K562 (cell line): ENCODE data around the gene LRRC7. TPM values are rescaled to one million over a fixed set of nuclear protein-coding genes. Genes with fewer than 3 reads are reported as not detected.

Experiments used
- ATAC-seq: fragments of 200-7000 bp; cut with Tn5 transposase; 3 replicates; pipeline ENCODE4 v1.9.1; 2020; ENCODE audit warnings: moderate library complexity
- BruUV-seq: library from RNA; stranded (reverse); fragments of 400-500 nt; replicated peaks from 2 replicates; lab custom pipeline; 2021; lab: Mats Ljungman, UMichigan
- CTCF ChIA-PET: fragments of 300-600 bp; formaldehyde crosslinking; extraction: SDS; loops from one replicate; lab custom pipeline; 2021; ENCODE audit warnings: low intra/inter-chr PET ratio; lab: Yijun Ruan, JAX
- POLR2A ChIA-PET: fragments of 300-600, 350-650 bp; sonication (Branson Sonifier 250); formaldehyde crosslinking; extraction: SDS; loops from one replicate; lab custom pipeline; 2021; ENCODE audit warnings: antibody characterized with exemption, inconsistent platforms; lab: Yijun Ruan, JAX
- DNase-seq, 4 experiments: peaks; one replicate each; pipeline versions ENCODE4 v3.0.0 to v3.0.0-alpha.2; 2011 to 2018; ENCODE audit warnings: low spot score in 3 of 4, mixed read lengths in 3 of 4; ENCODE audit errors: extremely low read depth in 1 of 4
- FAIRE-seq: peaks from 2 replicates; lab custom pipeline; 2011; peaks lifted over from hg19 to GRCh38; lab: Jason Lieb, UNC
- H2AFZ ChIP-seq: 2 replicates; pipeline ENCODE4 v1.6.0; 2011; ENCODE audit warnings: low read depth, low read length, control low read depth, inconsistent platforms
- H3K27ac ChIP-seq: fragments of 200-600 bp; 3 replicates; pipeline ENCODE4 v1.8.0; 2011; ENCODE audit warnings: low read depth, mild to moderate bottlenecking, control low read depth, inconsistent platforms, low read length, moderate library complexity, mixed read lengths; ENCODE audit errors: extremely low read depth
- H3K27me3 ChIP-seq, 2 experiments: fragments of 300-600 bp in 1 of 2; 2 replicates in 1 of 2; 3 replicates in 1 of 2; pipeline versions ENCODE4 v1.6.0 to v1.8.0; 2011; ENCODE audit warnings: inconsistent platforms in 2 of 2, low read length in 2 of 2, mild to moderate bottlenecking in 1 of 2, mixed read lengths in 1 of 2, moderate library complexity in 1 of 2; ENCODE audit not compliant: control insufficient read depth in 2 of 2, insufficient read depth in 2 of 2
- H3K36me3 ChIP-seq: fragments of 300-600 bp; 3 replicates; pipeline ENCODE4 v1.8.0; 2011; ENCODE audit warnings: mild to moderate bottlenecking, low read length, inconsistent platforms; ENCODE audit not compliant: control insufficient read depth, insufficient read depth
- H3K4me1 ChIP-seq, 2 experiments: fragments of 200-600 bp in 1 of 2; replicated peaks in 1 of 2; 2 replicates in 1 of 2; 3 replicates in 1 of 2; pipeline versions ENCODE4 v1.5.1 to v1.8.0; 2011; ENCODE audit warnings: inconsistent platforms in 2 of 2, low read length in 2 of 2, mild to moderate bottlenecking in 1 of 2, mixed read lengths in 1 of 2, moderate library complexity in 1 of 2; ENCODE audit not compliant: control insufficient read depth in 2 of 2, insufficient read depth in 2 of 2
- H3K4me2 ChIP-seq: 2 replicates; pipeline ENCODE4 v1.6.1; 2011; ENCODE audit warnings: low read length, control low read depth, inconsistent platforms, mixed read lengths; ENCODE audit not compliant: insufficient read depth
- H3K4me3 ChIP-seq: fragments of 200-600 bp; sonication (generic), shearing (Covaris generic); 2 replicates; pipeline ENCODE4 v1.5.1; 2016; ENCODE audit warnings: control low read depth, inconsistent platforms
- H3K79me2 ChIP-seq: fragments of 200-600 bp; 3 replicates; pipeline ENCODE4 v1.8.0; 2011; ENCODE audit warnings: low read length, inconsistent platforms; ENCODE audit not compliant: control insufficient read depth, insufficient read depth
- H3K9ac ChIP-seq, 2 experiments: 2 replicates each; pipeline versions ENCODE4 v1.6.0 to v1.6.1; 2011; ENCODE audit warnings: low read depth in 2 of 2, low read length in 2 of 2, control low read depth in 1 of 2, inconsistent platforms in 1 of 2, mild to moderate bottlenecking in 1 of 2, mixed read lengths in 1 of 2; ENCODE audit not compliant: insufficient read depth in 1 of 2
- H3K9me1 ChIP-seq: one replicate; pipeline ENCODE4 v1.6.0; 2011; ENCODE audit warnings: inconsistent platforms, mild to moderate bottlenecking, low read length, moderate library complexity; ENCODE audit not compliant: control insufficient read depth, insufficient read depth
- H3K9me3 ChIP-seq: replicated peaks from 2 replicates; pipeline ENCODE4 v1.5.1; 2011; ENCODE audit warnings: low read depth, low read length, inconsistent platforms; ENCODE audit not compliant: control insufficient read depth, insufficient read depth
- H4K20me1 ChIP-seq: replicated peaks from 2 replicates; pipeline ENCODE4 v1.6.1; 2011; ENCODE audit warnings: low read length, inconsistent platforms, mixed read lengths; ENCODE audit not compliant: control insufficient read depth, insufficient read depth
- CCAR2 ChIP-seq: fragments of 200-400 bp; formaldehyde crosslinking; IDR thresholded peaks from 2 replicates; pipeline ENCODE4 v1.6.1; 2017; ENCODE audit warnings: mild to moderate bottlenecking, low read depth, low read length
- FOXA1 ChIP-seq: fragments of 450-650 bp; IDR thresholded peaks from 2 replicates; pipeline ENCODE4 v1.6.1; 2016; ENCODE audit warnings: mild to moderate bottlenecking, borderline replicate concordance
- PTTG1 ChIP-seq: fragments of 450-650 bp; IDR thresholded peaks from 2 replicates; pipeline ENCODE4 v1.6.1; 2016; ENCODE audit warnings: low read depth, mild to moderate bottlenecking, missing genetic modification characterization, missing compliant biosample characterization
- TCF7L2 ChIP-seq: fragments of 150-350 bp; IDR thresholded peaks from 2 replicates; pipeline ENCODE4 v1.6.1; 2016; ENCODE audit warnings: low read depth, mild to moderate bottlenecking, low read length, moderate library complexity
- ZBTB5 ChIP-seq: fragments of 450-650 bp; IDR thresholded peaks from 2 replicates; pipeline ENCODE4 v1.6.1; 2017; ENCODE audit warnings: antibody characterized with exemption
- ZNF175 ChIP-seq: fragments of 200-800 bp; sonication (Bioruptor generic); IDR thresholded peaks from 2 replicates; pipeline ENCODE4 v1.6.1; 2016; ENCODE audit warnings: low read depth, mild to moderate bottlenecking, missing genetic modification characterization, missing compliant biosample characterization
- WGBS: fragments of 100-300 bp; shearing (Covaris generic); methylation state at CpG from one replicate; pipeline ENCODE4 v1.1.6; 2016; ENCODE audit warnings: low coverage, mixed read lengths; ENCODE audit not compliant: insufficient coverage; ENCODE audit errors: missing lambda C conversion rate; 5-methylcytosine and 5-hydroxymethylcytosine counted together
- in situ Hi-C: fragments of 300-500 bp; cut with MboI; formaldehyde crosslinking; loops from 4 replicates; pipeline ENCODE4 v1.15.0; 2018; ENCODE audit warnings: inconsistent platforms, mixed read lengths
- intact Hi-C: fragments of 100-400 bp; cut with micrococcal nuclease; formaldehyde crosslinking; loops from 2 replicates; pipeline ENCODE4 v1.14.2; 2022
- polyA plus RNA-seq, 8 experiments: library from polyadenylated mRNA; depleted of rRNA in 4 of 8; stranded (reverse) in 5 of 8; unstranded in 3 of 8; fragments of >200 nt; fragmentation: Nextera tagmentation in 2 of 8; fragmentation: Illumina TruSeq in 1 of 8; extraction: Ambion mirVana in 2 of 8; extraction: Trizol in 1 of 8; gene quantifications; 2 replicates each; pipeline versions ENCODE4 v1.2.1 to v1.2.3, GENCODE V29; 2011 to 2014; ENCODE audit warnings: inconsistent platforms in 1 of 8, missing spikeins in 1 of 8
- total RNA-seq, 7 experiments: library from RNA; depleted of rRNA in 6 of 7; stranded (reverse); fragments of >200 nt in 6 of 7; fragmentation: Illumina TruSeq in 2 of 7; extraction: Trizol in 2 of 7; gene quantifications; 2 replicates each; pipeline versions ENCODE4 v1.2.1 to v1.2.3, GENCODE V29; 2011 to 2021; ENCODE audit warnings: low replicate concordance in 1 of 7
- TF ChIP-seq, protein P1 (sequence below): sonication (generic); formaldehyde crosslinking; IDR thresholded peaks from 2 replicates; pipeline ENCODE4 v1.9.0; 2022; ENCODE audit warnings: mild to moderate bottlenecking, missing genetic modification reagents

LRRC7 gene
- total and polyA plus RNA-seq, 9 of the 15 experiments (the other 6 are each of a cell fraction or from before 2014, with no cell fraction given): 0.09 to 0.94 (median 0.49) TPM

- Histone ChIP-seq H3K36me3 (no peaks in the 10 kb centered on the region), H3K79me2 (no peaks in the 10 kb centered on the region), H3K4me3 (peak overlapping the region; percentile 44; the same call in 1 of the 2 replicates), H3K27ac (no peak overlapping the region), H4K20me1 (no peaks in the 10 kb centered on the region), H3K9me3 (no peaks in the 10 kb centered on the region), H3K4me2 (peak overlapping the region; percentile 80), H3K4me1 (peaks cover 0 to 17% of the 10 kb centered on the region in 2 experiments; a peak in 3 of 5 replicates), H2AFZ (peak overlapping the region; percentile 37; the same call in 1 of the 2 replicates), H3K9ac (peak overlapping the region in 1 of 2 experiments; percentile 77; a peak in 1 of 4 replicates), H3K27me3 (no peaks in the 10 kb centered on the region; a peak in 1 of 5 replicates), H3K9me1 (no peaks in the 10 kb centered on the region)
- intact Hi-C loops (no loop called here), in situ Hi-C loops (no loop called here)
- FAIRE-seq (no peak), DNase-seq (no peak), ATAC-seq (no peak)
- WGBS: 0% methylated on average over 7 of the region's 12 CpGs
- TF ChIP-seq TCF7L2 (no peak), CCAR2 (no peak), ZNF175 (CRISPR knock-in tag) (no peak), ZBTB5 (no peak), FOXA1 (no peak), PTTG1 (tag) (no peak)
- TF ChIP-seq, protein P1, sequence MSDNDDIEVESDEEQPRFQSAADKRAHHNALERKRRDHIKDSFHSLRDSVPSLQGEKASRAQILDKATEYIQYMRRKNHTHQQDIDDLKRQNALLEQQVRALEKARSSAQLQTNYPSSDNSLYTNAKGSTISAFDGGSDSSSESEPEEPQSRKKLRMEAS (CRISPR knock-in tag): no peak
- ChIA-PET POLR2A (no interaction called here), CTCF (no interaction called here)
- BruUV-seq: no TSS peak
Observed at GRCh38 chr1:69569175-69569541, 1.4 kb downstream of the LRRC7 start.
